Measurements from ENCODE around the gene TSPAN16.

- TF ChIP-seq CTCF (IDR thresholded peaks at IDR 0.05), result no peak
- TF ChIP-seq POLR2AphosphoS5 (IDR thresholded peaks at IDR 0.05), result no peak
- no peak for TF ChIP-seq POLR2A (IDR thresholded peaks at IDR 0.05)
Measured at GRCh38 chr19:11361771-11362731, 66.1 kb downstream of the TSPAN16 start.

Data from breast epithelium (tissue), 3 donors.